WTC11 (cell line): Measurements from ENCODE around the gene SCNM1.

Experiments used
- ETV6 ChIP-seq: sonication (generic); formaldehyde crosslinking; IDR thresholded peaks from 2 replicates; pipeline ENCODE4 v1.8.1; 2022; ENCODE audit warnings: mild to moderate bottlenecking, missing genetic modification reagents
- GTF2I ChIP-seq: fragments of 250-450 bp; sonication (Bioruptor Pico); conservative IDR thresholded peaks from 2 replicates; pipeline ENCODE4 v1.4.0; 2021; ENCODE audit warnings: mild to moderate bottlenecking
- TF ChIP-seq, protein P1 (sequence below): fragments of 200-600 bp; IDR thresholded peaks from 2 replicates; pipeline ENCODE4 v1.8.0; 2022; ENCODE audit warnings: antibody characterized with exemption

DNA sequence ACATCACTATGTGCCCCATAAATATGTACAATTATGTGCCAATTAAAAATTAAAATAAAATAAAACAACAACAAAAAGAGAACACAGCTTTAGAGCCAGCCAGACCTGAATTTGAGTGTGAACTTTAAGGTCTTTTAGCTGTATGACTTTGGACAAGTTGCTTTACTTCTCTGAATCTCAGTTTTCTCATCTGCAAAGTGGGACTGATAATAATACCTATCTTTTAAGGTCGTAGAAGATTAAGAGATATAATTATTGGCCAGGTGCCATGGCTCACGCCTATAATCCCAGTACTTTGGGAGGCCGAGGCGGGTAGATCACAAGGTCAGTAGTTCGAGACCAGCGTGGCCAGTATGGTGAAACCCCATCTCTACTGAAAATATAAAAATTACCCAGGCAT lies 27.4 kb downstream of the SCNM1 start:
- TF ChIP-seq, protein P1, sequence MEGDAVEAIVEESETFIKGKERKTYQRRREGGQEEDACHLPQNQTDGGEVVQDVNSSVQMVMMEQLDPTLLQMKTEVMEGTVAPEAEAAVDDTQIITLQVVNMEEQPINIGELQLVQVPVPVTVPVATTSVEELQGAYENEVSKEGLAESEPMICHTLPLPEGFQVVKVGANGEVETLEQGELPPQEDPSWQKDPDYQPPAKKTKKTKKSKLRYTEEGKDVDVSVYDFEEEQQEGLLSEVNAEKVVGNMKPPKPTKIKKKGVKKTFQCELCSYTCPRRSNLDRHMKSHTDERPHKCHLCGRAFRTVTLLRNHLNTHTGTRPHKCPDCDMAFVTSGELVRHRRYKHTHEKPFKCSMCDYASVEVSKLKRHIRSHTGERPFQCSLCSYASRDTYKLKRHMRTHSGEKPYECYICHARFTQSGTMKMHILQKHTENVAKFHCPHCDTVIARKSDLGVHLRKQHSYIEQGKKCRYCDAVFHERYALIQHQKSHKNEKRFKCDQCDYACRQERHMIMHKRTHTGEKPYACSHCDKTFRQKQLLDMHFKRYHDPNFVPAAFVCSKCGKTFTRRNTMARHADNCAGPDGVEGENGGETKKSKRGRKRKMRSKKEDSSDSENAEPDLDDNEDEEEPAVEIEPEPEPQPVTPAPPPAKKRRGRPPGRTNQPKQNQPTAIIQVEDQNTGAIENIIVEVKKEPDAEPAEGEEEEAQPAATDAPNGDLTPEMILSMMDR = no peak
- TF ChIP-seq ETV6 (CRISPR knock-in tag) (no peak), GTF2I (CRISPR knock-in tag) (no peak)
